GM10266 (cell line): Measurements from ENCODE around the gene LRRC26.

Source experiments
- DNase-seq: peaks from one replicate; pipeline ENCODE4 v3.0.0; 2012; ENCODE audit errors: extremely low spot score
- TF ChIP-seq, protein P1 (sequence below): IDR thresholded peaks from 2 replicates; pipeline ENCODE4 v1.5.1; 2012; ENCODE audit warnings: mild to moderate bottlenecking, low read depth; ENCODE audit not compliant: control insufficient read depth, insufficient read depth; ENCODE audit errors: missing control alignments

LRRC26 gene

DNA sequence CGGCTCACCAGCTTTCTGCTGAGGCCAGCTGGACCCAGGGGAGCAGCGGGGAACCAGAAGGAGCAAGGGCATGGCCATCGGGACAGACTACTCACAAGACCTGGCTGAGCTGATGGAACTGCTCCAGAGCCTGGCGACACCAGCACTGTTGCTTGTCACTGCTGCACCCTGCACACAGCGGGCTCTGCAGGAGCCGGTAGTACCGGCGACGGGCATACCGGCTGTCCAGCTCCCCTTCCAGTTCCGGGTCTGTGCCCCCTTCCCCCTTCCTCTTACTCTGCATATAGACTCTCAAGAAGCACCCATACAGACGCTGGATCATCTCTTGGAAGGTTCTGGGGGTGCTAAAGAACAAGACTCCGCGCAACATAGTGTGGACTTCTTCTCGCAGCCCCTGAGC lies 17.5 kb upstream of the LRRC26 start:
- TF ChIP-seq, protein P1, sequence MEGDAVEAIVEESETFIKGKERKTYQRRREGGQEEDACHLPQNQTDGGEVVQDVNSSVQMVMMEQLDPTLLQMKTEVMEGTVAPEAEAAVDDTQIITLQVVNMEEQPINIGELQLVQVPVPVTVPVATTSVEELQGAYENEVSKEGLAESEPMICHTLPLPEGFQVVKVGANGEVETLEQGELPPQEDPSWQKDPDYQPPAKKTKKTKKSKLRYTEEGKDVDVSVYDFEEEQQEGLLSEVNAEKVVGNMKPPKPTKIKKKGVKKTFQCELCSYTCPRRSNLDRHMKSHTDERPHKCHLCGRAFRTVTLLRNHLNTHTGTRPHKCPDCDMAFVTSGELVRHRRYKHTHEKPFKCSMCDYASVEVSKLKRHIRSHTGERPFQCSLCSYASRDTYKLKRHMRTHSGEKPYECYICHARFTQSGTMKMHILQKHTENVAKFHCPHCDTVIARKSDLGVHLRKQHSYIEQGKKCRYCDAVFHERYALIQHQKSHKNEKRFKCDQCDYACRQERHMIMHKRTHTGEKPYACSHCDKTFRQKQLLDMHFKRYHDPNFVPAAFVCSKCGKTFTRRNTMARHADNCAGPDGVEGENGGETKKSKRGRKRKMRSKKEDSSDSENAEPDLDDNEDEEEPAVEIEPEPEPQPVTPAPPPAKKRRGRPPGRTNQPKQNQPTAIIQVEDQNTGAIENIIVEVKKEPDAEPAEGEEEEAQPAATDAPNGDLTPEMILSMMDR: no peak

DNA sequence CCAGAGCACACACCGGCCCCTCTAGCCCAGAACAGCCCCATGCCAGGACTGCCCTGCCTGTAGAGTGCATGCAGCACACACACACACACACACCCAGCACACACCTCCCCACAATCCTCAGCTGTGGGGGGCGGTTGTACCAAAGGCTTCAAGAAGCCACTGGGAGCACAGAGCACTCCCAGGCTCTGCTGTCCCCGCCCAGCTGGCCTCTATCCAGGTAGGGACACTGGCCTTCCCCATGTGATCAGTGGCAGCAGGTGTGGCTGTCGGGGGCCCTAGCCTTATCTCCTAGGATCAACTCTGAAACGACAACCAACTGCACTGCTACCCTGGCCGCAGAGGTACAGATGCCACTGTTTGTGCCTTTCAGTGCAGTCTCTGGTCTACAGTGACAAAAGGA lies 16.5 kb upstream of the LRRC26 start:
- TF ChIP-seq, protein P1: no peak

More for the DNA sequence above, 17.5 kb upstream of the LRRC26 start:
- DNase-seq: no peak

DNA sequence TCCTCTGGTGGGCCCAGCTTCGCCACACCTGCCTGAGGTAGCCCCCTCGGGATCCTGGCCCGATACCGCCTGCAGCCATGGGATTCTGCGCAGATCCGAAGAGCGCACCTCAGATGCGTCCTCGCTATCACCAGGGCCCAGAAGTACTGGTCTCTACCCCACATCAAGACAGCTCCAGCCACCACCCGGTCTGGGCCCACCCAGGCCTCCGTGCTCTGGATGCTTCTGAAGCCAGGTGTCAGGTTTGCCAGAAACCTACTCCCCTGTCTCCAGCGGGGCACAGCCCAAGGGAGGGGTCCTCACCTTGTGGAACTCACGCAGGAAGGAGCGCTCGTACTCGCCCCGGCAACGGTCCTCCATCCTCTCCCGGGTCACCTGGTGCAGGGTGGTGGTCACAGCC lies 16.1 kb upstream of the LRRC26 start:
- DNase-seq: no peak
- TF ChIP-seq, protein P1: no peak

More for the DNA sequence above, 16.5 kb upstream of the LRRC26 start:
- no peak for DNase-seq

DNA sequence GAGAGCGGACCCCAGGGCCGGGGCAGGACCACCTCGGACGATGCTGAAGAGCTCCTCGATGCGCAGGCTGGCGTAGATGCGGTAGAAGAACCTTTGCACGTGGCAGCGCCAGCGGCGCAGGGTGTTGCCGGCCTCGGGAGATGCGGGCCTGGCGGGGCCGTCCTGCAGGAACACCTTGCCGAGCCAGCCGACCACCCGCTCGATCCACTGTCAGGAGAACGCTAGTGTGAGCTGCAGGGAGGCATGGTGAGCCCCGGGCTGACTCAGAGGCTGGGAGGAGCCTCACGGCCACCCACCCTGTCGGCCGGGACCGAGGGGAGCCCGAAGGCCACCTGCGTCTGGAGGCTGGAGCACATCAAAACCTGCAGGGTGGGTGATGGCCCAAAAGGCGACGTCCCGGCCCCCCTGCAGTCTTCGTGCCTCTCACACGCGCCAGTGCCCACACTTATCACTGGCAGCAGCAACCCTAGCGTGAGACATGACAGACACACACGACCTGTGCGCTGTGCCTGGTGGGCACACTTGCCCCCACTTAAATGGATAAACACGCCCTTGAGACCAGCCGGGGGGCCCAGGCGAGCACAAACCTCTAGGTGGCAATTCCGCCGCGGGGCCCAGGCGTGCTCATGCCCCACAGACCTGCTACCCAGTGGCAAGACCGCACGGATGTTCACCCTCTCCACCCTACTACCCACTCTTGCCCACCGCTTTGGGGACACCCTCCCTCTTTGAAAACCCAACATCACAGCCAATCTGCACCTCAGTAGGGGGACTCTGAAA lies 15.2 kb upstream of the LRRC26 start:
- TF ChIP-seq, protein P1: no peak
- DNase-seq: no peak

DNA sequence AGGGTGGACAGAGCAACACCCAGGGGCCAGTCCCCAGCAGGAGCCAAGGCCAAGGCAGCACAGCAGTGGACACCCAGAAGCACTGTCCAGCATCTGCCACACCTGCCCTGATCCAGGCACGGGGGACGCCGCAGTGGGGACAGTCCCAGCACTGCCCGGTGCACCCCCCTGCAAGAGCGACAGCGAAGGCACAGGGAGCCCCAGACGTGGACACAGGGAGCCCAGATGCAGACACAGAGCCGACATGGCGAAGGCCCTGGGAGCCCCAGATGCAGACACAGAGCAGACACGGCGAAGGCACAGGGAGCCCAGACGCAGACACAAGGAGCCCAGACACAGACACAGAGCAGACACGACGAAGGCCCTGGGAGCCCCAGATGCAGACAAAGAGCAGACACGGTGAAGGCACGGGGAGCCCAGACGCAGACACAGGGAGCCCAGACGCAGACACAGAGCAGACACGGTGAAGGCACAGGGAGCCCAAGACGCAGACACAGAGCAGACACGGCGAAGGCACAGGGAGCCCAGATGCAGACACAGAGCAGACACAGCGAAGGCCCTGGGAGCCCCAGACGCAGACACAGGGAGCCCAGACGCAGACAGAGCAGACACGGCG lies 14.2 kb upstream of the LRRC26 start:
- TF ChIP-seq, protein P1: no peak

DNA sequence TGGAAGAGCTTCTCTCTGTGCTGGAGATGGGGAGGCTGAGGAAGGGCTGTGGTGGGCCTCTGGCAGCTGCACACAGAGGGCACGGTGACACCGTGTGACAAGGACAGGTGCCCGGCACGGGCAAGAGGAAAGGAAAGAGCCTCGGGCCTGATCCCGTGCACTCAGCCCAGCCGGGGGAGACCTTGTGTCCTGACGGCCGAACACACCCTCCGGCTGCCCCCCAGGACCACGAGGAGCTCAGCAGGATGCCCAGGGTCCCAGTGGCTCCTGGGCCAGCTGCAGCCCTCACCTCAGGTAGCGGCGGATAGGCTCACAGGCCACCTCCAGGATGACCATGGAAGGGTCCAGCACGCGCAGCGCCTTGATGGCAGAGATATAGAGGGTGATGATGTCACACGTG lies 13.0 kb upstream of the LRRC26 start:
- DNase-seq: no peak
- TF ChIP-seq, protein P1: no peak

More for the DNA sequence above, 14.2 kb upstream of the LRRC26 start:
- no peak for DNase-seq

DNA sequence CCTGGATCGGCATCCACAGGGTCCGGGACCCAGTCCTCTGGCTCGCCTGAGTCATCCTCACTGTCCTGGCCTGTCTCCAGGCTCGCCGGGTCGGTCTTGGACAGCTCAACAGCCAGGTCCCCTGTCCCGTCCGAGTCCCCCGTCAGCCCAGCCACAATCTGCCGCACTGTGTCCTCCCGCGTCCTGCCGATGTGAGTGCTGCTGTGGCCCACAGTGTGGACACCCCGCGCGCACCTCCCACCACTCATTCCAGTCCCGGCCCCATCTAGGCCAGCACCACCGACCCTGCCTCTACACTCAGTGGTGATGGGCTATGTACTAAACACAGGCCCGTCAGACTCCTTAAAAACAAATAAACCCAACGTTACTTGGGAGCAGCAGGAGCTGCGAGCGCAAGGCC lies 11.8 kb upstream of the LRRC26 start:
- TF ChIP-seq, protein P1: no peak
- DNase-seq: no peak
